ENCODE measurements around the gene GALNT3.

The GALNT3 gene

GRCh38 chr2:165772183-165772582 is 21.9 kb downstream of the GALNT3 start:
- no peaks in the 10 kb centered on the region for H3K36me3 ChIP-seq (ENCODE audit: control insufficient read depth, insufficient read depth, low read length)
- H3K9me3 ChIP-seq (ENCODE audit: control insufficient read depth, low read length) = no peaks in the 10 kb centered on the region
- H3K9ac ChIP-seq (ENCODE audit: low read length) = no peak overlapping the region
- no peak overlapping the region for H3K4me3 ChIP-seq (ENCODE audit: low read length)
- H3K27me3 ChIP-seq (ENCODE audit: control insufficient read depth, insufficient read depth, low read length) = no peaks in the 10 kb centered on the region
- peaks cover 3% of the 10 kb centered on the region for H3K4me1 ChIP-seq (ENCODE audit: control insufficient read depth, insufficient read depth, low read length)

GRCh38 chr2:165766326-165766927 is 27.6 kb downstream of the GALNT3 start:
- Histone ChIP-seq H3K9ac (ENCODE audit: low read length) (no peak overlapping the region), H3K36me3 (ENCODE audit: control insufficient read depth, insufficient read depth, low read length) (no peaks in the 10 kb centered on the region), H3K27me3 (ENCODE audit: control insufficient read depth, insufficient read depth, low read length) (no peaks in the 10 kb centered on the region), H3K9me3 (ENCODE audit: control insufficient read depth, low read length) (no peaks in the 10 kb centered on the region), H3K4me3 (ENCODE audit: low read length) (no peak overlapping the region), H3K4me1 (ENCODE audit: control insufficient read depth, insufficient read depth, low read length) (peaks cover 3% of the 10 kb centered on the region)

- no peaks in the 10 kb centered on the region for H3K4me1 ChIP-seq (ENCODE audit: control insufficient read depth, insufficient read depth, low read length)
- H3K4me3 ChIP-seq (ENCODE audit: low read length) = no peak overlapping the region
- no peaks in the 10 kb centered on the region for H3K27me3 ChIP-seq (ENCODE audit: control insufficient read depth, insufficient read depth, low read length)
- no peaks in the 10 kb centered on the region for H3K9me3 ChIP-seq (ENCODE audit: control insufficient read depth, low read length)
- no peak overlapping the region for H3K9ac ChIP-seq (ENCODE audit: low read length)
- no peaks in the 10 kb centered on the region for H3K36me3 ChIP-seq (ENCODE audit: control insufficient read depth, insufficient read depth, low read length)
Measured at GRCh38 chr2:165762723-165763122, 31.3 kb downstream of the GALNT3 start.

GRCh38 chr2:165757906-165758675 is 36.0 kb downstream of the GALNT3 start:
- H3K36me3 ChIP-seq (ENCODE audit: control insufficient read depth, insufficient read depth, low read length) = no peaks in the 10 kb centered on the region
- H3K27me3 ChIP-seq (ENCODE audit: control insufficient read depth, insufficient read depth, low read length) = no peaks in the 10 kb centered on the region
- no peak overlapping the region for H3K9ac ChIP-seq (ENCODE audit: low read length)
- H3K4me3 ChIP-seq (ENCODE audit: low read length) = no peak overlapping the region
- H3K4me1 ChIP-seq (ENCODE audit: control insufficient read depth, insufficient read depth, low read length) = no peaks in the 10 kb centered on the region
- H3K9me3 ChIP-seq (ENCODE audit: control insufficient read depth, low read length) = no peaks in the 10 kb centered on the region

- Histone ChIP-seq H3K9me3 (ENCODE audit: control insufficient read depth, low read length) (no peaks in the 10 kb centered on the region), H3K4me3 (ENCODE audit: low read length) (no peak overlapping the region), H3K27me3 (ENCODE audit: control insufficient read depth, insufficient read depth, low read length) (no peaks in the 10 kb centered on the region), H3K36me3 (ENCODE audit: control insufficient read depth, insufficient read depth, low read length) (no peaks in the 10 kb centered on the region), H3K9ac (ENCODE audit: low read length) (no peak overlapping the region), H3K4me1 (ENCODE audit: control insufficient read depth, insufficient read depth, low read length) (no peaks in the 10 kb centered on the region)
Measured at GRCh38 chr2:165746501-165746900, 47.5 kb downstream of the GALNT3 start.

GRCh38 chr2:165745916-165746315 is 48.1 kb downstream of the GALNT3 start:
- H3K27me3 ChIP-seq (ENCODE audit: control insufficient read depth, insufficient read depth, low read length) = no peaks in the 10 kb centered on the region
- no peaks in the 10 kb centered on the region for H3K4me1 ChIP-seq (ENCODE audit: control insufficient read depth, insufficient read depth, low read length)

GRCh38 chr2:165743442-165743841 is 50.6 kb downstream of the GALNT3 start:
- no peaks in the 10 kb centered on the region for H3K27me3 ChIP-seq (ENCODE audit: control insufficient read depth, insufficient read depth, low read length)
- H3K9me3 ChIP-seq (ENCODE audit: control insufficient read depth, low read length) = no peaks in the 10 kb centered on the region
- no peaks in the 10 kb centered on the region for H3K36me3 ChIP-seq (ENCODE audit: control insufficient read depth, insufficient read depth, low read length)
- no peak overlapping the region for H3K9ac ChIP-seq (ENCODE audit: low read length)
- H3K4me3 ChIP-seq (ENCODE audit: low read length) = no peak overlapping the region
- no peaks in the 10 kb centered on the region for H3K4me1 ChIP-seq (ENCODE audit: control insufficient read depth, insufficient read depth, low read length)

More at GRCh38 chr2:165745916-165746315, 48.1 kb downstream of the GALNT3 start:
- H3K9ac ChIP-seq (ENCODE audit: low read length) = no peak overlapping the region
- no peaks in the 10 kb centered on the region for H3K9me3 ChIP-seq (ENCODE audit: control insufficient read depth, low read length)
- H3K36me3 ChIP-seq (ENCODE audit: control insufficient read depth, insufficient read depth, low read length) = no peaks in the 10 kb centered on the region
- H3K4me3 ChIP-seq (ENCODE audit: low read length) = no peak overlapping the region

- no peaks in the 10 kb centered on the region for H3K36me3 ChIP-seq (ENCODE audit: control insufficient read depth, insufficient read depth, low read length)
- H3K9ac ChIP-seq (ENCODE audit: low read length) = no peak overlapping the region
- H3K27me3 ChIP-seq (ENCODE audit: control insufficient read depth, insufficient read depth, low read length) = no peaks in the 10 kb centered on the region
- H3K4me1 ChIP-seq (ENCODE audit: control insufficient read depth, insufficient read depth, low read length) = no peaks in the 10 kb centered on the region
- no peak overlapping the region for H3K4me3 ChIP-seq (ENCODE audit: low read length)
- no peaks in the 10 kb centered on the region for H3K9me3 ChIP-seq (ENCODE audit: control insufficient read depth, low read length)
Measured at GRCh38 chr2:165725421-165725820, 68.6 kb downstream of the GALNT3 start.

- Histone ChIP-seq H3K27me3 (ENCODE audit: control insufficient read depth, insufficient read depth, low read length) (no peaks in the 10 kb centered on the region), H3K9me3 (ENCODE audit: control insufficient read depth, low read length) (no peaks in the 10 kb centered on the region), H3K4me1 (ENCODE audit: control insufficient read depth, insufficient read depth, low read length) (no peaks in the 10 kb centered on the region), H3K4me3 (ENCODE audit: low read length) (no peak overlapping the region), H3K36me3 (ENCODE audit: control insufficient read depth, insufficient read depth, low read length) (no peaks in the 10 kb centered on the region), H3K9ac (ENCODE audit: low read length) (no peak overlapping the region)
Measured at GRCh38 chr2:165720511-165720910, 73.5 kb downstream of the GALNT3 start.

- no peaks in the 10 kb centered on the region for H3K9me3 ChIP-seq (ENCODE audit: control insufficient read depth, low read length)
- no peaks in the 10 kb centered on the region for H3K36me3 ChIP-seq (ENCODE audit: control insufficient read depth, insufficient read depth, low read length)
- H3K4me1 ChIP-seq (ENCODE audit: control insufficient read depth, insufficient read depth, low read length) = no peaks in the 10 kb centered on the region
- H3K4me3 ChIP-seq (ENCODE audit: low read length) = no peak overlapping the region
- no peak overlapping the region for H3K9ac ChIP-seq (ENCODE audit: low read length)
- H3K27me3 ChIP-seq (ENCODE audit: control insufficient read depth, insufficient read depth, low read length) = no peaks in the 10 kb centered on the region
Measured at GRCh38 chr2:165718610-165719210, 75.3 kb downstream of the GALNT3 start.

- Histone ChIP-seq H3K9ac (ENCODE audit: low read length) (no peak overlapping the region), H3K27me3 (ENCODE audit: control insufficient read depth, insufficient read depth, low read length) (no peaks in the 10 kb centered on the region), H3K4me3 (ENCODE audit: low read length) (no peak overlapping the region), H3K4me1 (ENCODE audit: control insufficient read depth, insufficient read depth, low read length) (no peaks in the 10 kb centered on the region), H3K36me3 (ENCODE audit: control insufficient read depth, insufficient read depth, low read length) (no peaks in the 10 kb centered on the region), H3K9me3 (ENCODE audit: control insufficient read depth, low read length) (no peaks in the 10 kb centered on the region)
Measured at GRCh38 chr2:165716091-165716490, 78.0 kb downstream of the GALNT3 start.

- Histone ChIP-seq H3K36me3 (ENCODE audit: control insufficient read depth, insufficient read depth, low read length) (no peaks in the 10 kb centered on the region), H3K27me3 (ENCODE audit: control insufficient read depth, insufficient read depth, low read length) (no peaks in the 10 kb centered on the region), H3K9ac (ENCODE audit: low read length) (no peak overlapping the region), H3K4me1 (ENCODE audit: control insufficient read depth, insufficient read depth, low read length) (no peaks in the 10 kb centered on the region), H3K9me3 (ENCODE audit: control insufficient read depth, low read length) (no peaks in the 10 kb centered on the region), H3K4me3 (ENCODE audit: low read length) (no peak overlapping the region)
Measured at GRCh38 chr2:165706960-165707487, 87.0 kb downstream of the GALNT3 start.

Data from mucosa of stomach (tissue), 1 donor.